Occipital lobe (tissue), 2 donors: ENCODE results near the gene NFATC2IP. TPM values are rescaled to one million over a fixed set of nuclear protein-coding genes. Genes with fewer than 3 reads are reported as not detected.
"Not testable (repeated sequence)": the region's sequence is repeated elsewhere in the genome, so short reads cannot be mapped to it uniquely, and the experiment has no call there.

Experiments
- DNase-seq: peaks from one replicate; lab custom pipeline; 2025; lab: John Stamatoyannopoulos, UW
- total RNA-seq: library from RNA; depleted of rRNA; stranded (reverse); fragments of >200 nt; gene quantifications from one replicate; pipeline ENCODE4 v1.2.3, GENCODE V29; 2014

NFATC2IP gene
- total RNA-seq, 1 donor from 2014 or later, result 19.8 TPM

- DNase-seq, result no peak
Measured at GRCh38 chr16:28991687-28992086, 41.0 kb downstream of the NFATC2IP start.

DNA sequence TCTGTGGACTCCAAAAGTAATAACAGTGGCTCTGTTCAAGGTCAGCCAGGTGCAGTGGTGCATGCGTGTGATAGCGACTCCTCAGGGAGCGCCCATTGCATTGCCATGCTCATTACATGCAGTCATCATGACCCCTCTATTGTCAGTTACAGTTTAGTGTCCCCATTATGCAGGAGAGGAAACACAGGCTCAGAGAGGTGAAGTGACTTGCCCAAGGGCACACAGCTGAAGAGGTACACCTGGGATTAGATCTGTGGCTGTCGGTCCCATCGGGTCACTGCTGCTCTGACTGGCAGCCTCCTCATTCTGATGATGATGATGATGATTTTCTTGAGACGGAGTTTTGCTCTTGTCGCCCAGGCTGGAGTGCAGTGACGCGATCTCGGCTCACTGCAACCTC is 41.8 kb downstream of the NFATC2IP start:
- no peak for DNase-seq

- no peak for DNase-seq
Measured at GRCh38 chr16:28998837-28999236, 48.1 kb downstream of the NFATC2IP start.

DNA sequence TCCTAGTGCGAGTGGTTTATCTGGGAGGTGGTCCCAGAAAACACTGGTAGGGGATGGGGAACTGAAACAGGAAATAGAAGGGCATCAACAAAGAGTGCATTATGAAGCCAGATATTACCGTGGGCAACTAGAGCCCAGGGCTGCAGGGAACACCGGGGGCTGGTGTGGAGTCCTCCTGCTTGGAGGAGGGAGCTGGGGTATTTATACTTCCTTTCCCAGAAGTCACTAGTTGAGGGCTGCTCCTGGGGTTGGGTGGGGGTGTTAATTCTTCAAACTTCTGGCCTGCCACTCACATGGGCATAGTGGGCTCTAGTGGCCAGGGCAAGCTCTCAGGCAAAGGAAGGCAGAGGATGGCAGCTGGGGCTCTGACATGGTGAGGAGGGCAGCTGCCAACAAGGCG is 48.8 kb downstream of the NFATC2IP start:
- DNase-seq, result no peak

DNA sequence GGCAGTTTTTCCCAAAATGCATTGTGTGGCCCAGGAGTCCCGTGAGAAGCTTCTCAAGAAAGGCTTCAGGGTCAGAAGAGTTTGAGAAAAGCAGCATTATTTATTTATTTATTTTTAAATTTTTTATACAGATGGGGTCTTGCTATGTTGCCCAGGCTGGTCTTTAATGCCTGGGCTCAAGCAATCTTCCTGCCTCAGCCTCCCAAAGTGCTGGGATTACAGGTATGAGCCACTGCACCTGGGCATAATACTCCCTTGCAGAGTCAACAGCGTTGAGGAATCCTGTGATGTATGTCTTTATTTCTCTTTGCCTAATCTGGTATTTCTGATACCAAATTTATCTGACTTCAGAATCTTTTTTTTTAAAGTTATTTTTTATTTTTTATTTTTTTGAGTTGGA is 49.3 kb downstream of the NFATC2IP start:
- DNase-seq, result no peak

- not testable (repeated sequence) for DNase-seq
Measured at GRCh38 chr16:29004496-29005139, 53.9 kb downstream of the NFATC2IP start.

- no peak for DNase-seq
Measured at GRCh38 chr16:29007730-29008593, 57.2 kb downstream of the NFATC2IP start.

- no peak for DNase-seq
Measured at GRCh38 chr16:29009050-29009837, 58.5 kb downstream of the NFATC2IP start.

- no peak for DNase-seq
Measured at GRCh38 chr16:29009838-29010166, 59.1 kb downstream of the NFATC2IP start.

- no peak for DNase-seq
Measured at GRCh38 chr16:29011112-29011511, 60.4 kb downstream of the NFATC2IP start.

GRCh38 chr16:29011851-29012250 is 61.1 kb downstream of the NFATC2IP start:
- DNase-seq, result no peak

GRCh38 chr16:29012913-29013553 is 62.3 kb downstream of the NFATC2IP start:
- DNase-seq, result no peak

GRCh38 chr16:29014561-29015069 is 63.9 kb downstream of the NFATC2IP start:
- no peak for DNase-seq

Other genes with a start within 250 kb of the NFATC2IP start
- gene EIF3C, start 239.5 kb upstream of the NFATC2IP start, total RNA-seq, result 93.7 TPM
- gene NPIPB9, start 199.2 kb upstream of the NFATC2IP start, total RNA-seq, result 3.1 TPM
- 19.2 TPM for gene ATXN2L, start 127.9 kb upstream of the NFATC2IP start, total RNA-seq
- gene TUFM, start 104.6 kb upstream of the NFATC2IP start, total RNA-seq, result 56.6 TPM
- gene SH2B1, start 87.1 kb upstream of the NFATC2IP start, total RNA-seq, result 15.1 TPM
- gene ATP2A1, start 72.4 kb upstream of the NFATC2IP start, total RNA-seq, result 0.16 TPM
- 17.8 TPM for gene RABEP2, start 25.7 kb upstream of the NFATC2IP start, total RNA-seq
- gene CD19, start 19.0 kb upstream of the NFATC2IP start, total RNA-seq, result not detected
- 17.8 TPM for gene SPNS1, start 23.8 kb downstream of the NFATC2IP start, total RNA-seq
- gene LAT, start 34.1 kb downstream of the NFATC2IP start, total RNA-seq, result 0.62 TPM